Natural killer cell treated with Interleukin-12 subunit alpha and Interleukin-12 subunit beta and Interleukin-15 and Interleukin-18, amount 100 ng/mL, for 72 hours (primary cell): ENCODE measurements around the gene MFGE8. TPM values are rescaled to one million over a fixed set of nuclear protein-coding genes. Genes with fewer than 3 reads are reported as not detected.
A peak's percentile ranks its signal among the peaks of the same experiment; 100 is the strongest.

Experiments used
- ATAC-seq, 2 donors: fragments of 150-1000 bp; cut with Tn5 transposase in 1 of 2; sonication (Bioruptor Pico), chemical (Tn5 transposase) in 1 of 2; 2 replicates each; pipeline ENCODE4 v1.10.0; 2021
- DNase-seq: peaks from one replicate; pipeline ENCODE4 v3.0.0; 2022; ENCODE audit warnings: low spot score
- H3K27ac Mint-ChIP-seq, 2 donors: 1 replicate in 1 of 2; 2 replicates in 1 of 2; pipeline ENCODE4 v1.8.0; 2022; ENCODE audit warnings: mixed read lengths in 2 of 2, mild to moderate bottlenecking in 1 of 2, moderate library complexity in 1 of 2
- H3K27me3 Mint-ChIP-seq, 2 donors: 1 replicate in 1 of 2; 2 replicates in 1 of 2; pipeline ENCODE4 v1.8.0; 2022; ENCODE audit warnings: mixed read lengths in 2 of 2
- H3K36me3 Mint-ChIP-seq: one replicate; pipeline ENCODE4 v1.8.0; 2022; ENCODE audit warnings: mixed read lengths
- H3K4me1 Mint-ChIP-seq, 2 donors: 1 replicate in 1 of 2; 2 replicates in 1 of 2; pipeline ENCODE4 v1.8.0; 2022; ENCODE audit warnings: low read depth in 2 of 2, mixed read lengths in 2 of 2, mild to moderate bottlenecking in 1 of 2
- H3K4me3 Mint-ChIP-seq: one replicate; pipeline ENCODE4 v1.8.0; 2022; ENCODE audit warnings: mixed read lengths
- H3K9me3 Mint-ChIP-seq: 2 replicates; pipeline ENCODE4 v1.8.0; 2022; ENCODE audit warnings: mixed read lengths
- total RNA-seq, 2 donors: library from RNA; stranded (reverse); gene quantifications; one replicate each; pipeline ENCODE4 v1.2.3, GENCODE V29; 2022

The MFGE8 gene
- total RNA-seq, 2 donors from 2014 or later: 10.9 to 46.2 TPM

DNA sequence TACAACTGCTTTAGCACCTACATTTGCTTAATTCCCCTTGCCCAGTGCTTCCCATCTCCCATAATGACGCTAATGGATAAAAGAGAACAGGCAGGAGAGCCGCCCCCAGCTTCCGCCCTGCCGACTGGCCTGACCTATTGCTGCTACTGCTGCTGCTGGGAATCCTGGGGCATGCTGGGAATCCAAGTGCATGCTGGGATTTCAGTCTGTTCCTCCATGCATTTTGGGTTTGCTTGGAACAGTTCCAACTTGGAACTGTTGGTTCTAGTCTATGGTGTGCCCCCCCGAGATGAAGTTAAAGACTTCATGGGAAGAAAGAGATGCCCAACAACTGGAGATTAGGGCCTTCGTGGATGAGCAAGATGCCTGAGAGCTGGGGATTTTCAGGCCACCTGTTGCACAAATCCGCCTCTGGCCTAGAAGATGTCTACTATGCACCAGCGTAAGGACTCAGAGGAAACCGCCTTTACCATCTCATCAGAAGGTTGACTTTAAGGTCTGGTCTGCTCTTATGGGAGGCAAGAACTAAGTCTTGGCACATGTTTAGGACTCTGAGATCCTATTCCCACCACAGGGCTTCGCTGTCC is 46.8 kb downstream of the MFGE8 start:
- H3K36me3 Mint-ChIP-seq: no peaks in the 10 kb centered on the region
- peaks cover 0 to 3% of the 10 kb centered on the region in 2 donors for H3K4me1 Mint-ChIP-seq
- H3K27me3 Mint-ChIP-seq: peaks cover 5 to 10% of the 10 kb centered on the region in 2 donors
- peak; percentile 31 for DNase-seq
- no peaks in the 10 kb centered on the region for H3K9me3 Mint-ChIP-seq
- H3K4me3 Mint-ChIP-seq: no peak overlapping the region
- H3K27ac Mint-ChIP-seq: no peak overlapping the region
- no peak for ATAC-seq

DNA sequence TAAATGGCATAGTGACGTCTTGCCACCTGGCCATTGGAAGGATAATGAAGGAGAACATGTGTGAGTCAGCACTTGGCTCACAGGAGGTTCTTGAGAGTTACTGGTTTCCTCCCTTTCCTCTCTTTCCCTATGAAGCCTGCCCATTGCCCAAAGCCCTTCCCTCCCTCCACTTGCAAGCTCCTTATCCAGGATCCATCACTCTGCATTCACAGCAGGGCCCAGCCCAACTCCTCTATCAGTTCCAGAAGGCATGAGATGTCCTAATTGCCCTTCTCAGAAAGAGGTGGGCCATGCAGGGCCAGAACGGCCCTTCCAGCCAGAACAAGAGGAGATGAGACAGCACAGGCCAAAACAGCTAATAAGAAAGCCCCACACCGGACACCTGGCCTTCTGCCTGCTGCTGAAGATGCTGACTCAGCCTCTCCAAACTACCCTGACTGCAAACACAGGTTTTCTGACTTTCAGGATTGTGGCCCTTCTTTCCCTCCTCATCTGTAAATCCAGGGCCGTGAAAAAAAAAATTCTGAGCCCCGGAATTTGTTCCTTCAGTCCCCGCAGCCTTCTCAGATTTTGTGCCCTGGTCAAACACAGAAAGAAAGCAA is 47.6 kb downstream of the MFGE8 start:
- Mint-ChIP-seq H3K27ac (no peak overlapping the region), H3K4me3 (no peak overlapping the region), H3K36me3 (no peaks in the 10 kb centered on the region), H3K27me3 (peaks cover 5 to 10% of the 10 kb centered on the region in 2 donors), H3K4me1 (peaks cover 0 to 3% of the 10 kb centered on the region in 2 donors), H3K9me3 (no peaks in the 10 kb centered on the region)
- DNase-seq (no peak), ATAC-seq (no peak)

DNA sequence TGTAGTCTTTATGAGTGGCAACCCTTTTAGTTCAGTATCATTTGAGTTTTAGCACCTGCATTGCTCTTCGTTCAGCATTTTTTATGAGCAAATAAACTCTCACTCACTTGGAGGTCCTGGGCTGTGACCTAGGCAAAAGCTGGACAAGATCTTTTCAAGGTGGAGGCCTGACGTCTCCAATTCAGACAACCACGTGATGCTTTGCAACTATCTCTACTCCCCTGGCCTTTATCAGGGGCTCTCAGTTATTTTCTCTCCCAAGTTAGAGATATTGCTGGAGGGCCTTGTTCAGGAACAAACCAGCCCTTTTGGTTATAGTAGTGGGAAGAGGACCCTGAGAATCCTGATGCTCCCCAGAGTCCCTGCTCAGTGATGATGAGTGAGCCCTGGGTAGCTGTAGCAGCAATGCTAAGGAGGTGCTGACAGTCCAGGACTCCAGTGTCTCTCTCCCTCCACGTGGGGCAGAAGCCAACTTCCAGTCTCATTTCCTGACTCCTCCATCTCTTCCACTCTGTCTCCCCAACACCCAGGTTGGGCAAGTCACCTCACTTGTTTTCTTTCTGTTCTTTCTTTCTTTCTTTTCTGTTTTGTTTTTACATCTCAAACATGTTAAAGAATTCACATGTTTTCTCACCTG is 48.2 kb downstream of the MFGE8 start:
- H3K27me3 Mint-ChIP-seq: peaks cover 5 to 12% of the 10 kb centered on the region in 2 donors
- no peak overlapping the region for H3K4me3 Mint-ChIP-seq
- no peak for ATAC-seq
- no peaks in the 10 kb centered on the region for H3K9me3 Mint-ChIP-seq
- H3K4me1 Mint-ChIP-seq: peaks cover 0 to 3% of the 10 kb centered on the region in 2 donors
- DNase-seq: no peak
- no peak overlapping the region for H3K27ac Mint-ChIP-seq
- H3K36me3 Mint-ChIP-seq: no peaks in the 10 kb centered on the region

DNA sequence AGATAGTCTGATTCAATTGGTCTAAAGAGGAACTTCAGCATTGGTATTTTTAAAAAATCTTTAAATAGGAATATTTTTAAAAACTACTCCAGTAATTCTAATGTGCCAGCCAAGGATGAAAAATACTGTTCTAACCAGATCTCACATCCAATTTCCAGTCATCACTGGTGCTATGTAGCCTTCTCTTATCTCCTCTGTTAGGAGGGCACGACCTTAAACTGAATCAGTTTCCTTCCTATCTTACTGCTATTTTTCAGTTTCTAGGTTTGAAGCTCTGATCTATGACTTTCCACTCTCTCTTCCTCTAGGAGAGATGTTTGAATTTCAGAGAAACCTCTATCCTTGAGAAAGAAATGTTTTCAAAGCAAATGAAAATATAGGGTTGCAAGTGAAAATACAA is 49.8 kb downstream of the MFGE8 start:
- Mint-ChIP-seq H3K9me3 (no peaks in the 10 kb centered on the region), H3K27me3 (peaks cover 5 to 13% of the 10 kb centered on the region in 2 donors), H3K36me3 (no peaks in the 10 kb centered on the region), H3K27ac (no peak overlapping the region), H3K4me1 (no peaks in the 10 kb centered on the region), H3K4me3 (no peak overlapping the region)
- ATAC-seq (no peak), DNase-seq (no peak)

DNA sequence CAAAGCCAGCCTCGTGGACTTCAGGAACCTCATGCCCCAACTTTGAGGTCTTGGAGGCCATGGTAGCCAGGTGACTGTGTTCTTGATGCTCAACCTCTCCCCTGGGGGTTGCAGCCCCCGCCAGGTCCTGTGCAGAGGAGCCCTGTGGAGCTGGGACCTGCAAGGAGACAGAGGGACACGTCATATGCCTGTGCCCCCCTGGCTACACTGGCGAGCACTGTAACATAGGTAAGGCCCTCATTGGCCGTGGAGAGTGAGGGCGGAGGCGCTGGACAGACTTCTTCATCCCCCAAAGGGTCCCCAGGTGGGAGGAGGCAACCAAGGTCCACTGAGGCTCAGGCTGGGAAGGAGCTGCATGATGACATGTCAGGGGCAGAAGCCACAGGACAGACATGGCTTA is 53.0 kb downstream of the MFGE8 start:
- peak; percentile 23 for DNase-seq
- ATAC-seq: no peak
- H3K36me3 Mint-ChIP-seq: no peaks in the 10 kb centered on the region
- peaks cover 0 to 6% of the 10 kb centered on the region in 2 donors for H3K27me3 Mint-ChIP-seq
- no peaks in the 10 kb centered on the region for H3K9me3 Mint-ChIP-seq
- no peak overlapping the region for H3K27ac Mint-ChIP-seq
- H3K4me1 Mint-ChIP-seq: no peaks in the 10 kb centered on the region
- no peak overlapping the region for H3K4me3 Mint-ChIP-seq

DNA sequence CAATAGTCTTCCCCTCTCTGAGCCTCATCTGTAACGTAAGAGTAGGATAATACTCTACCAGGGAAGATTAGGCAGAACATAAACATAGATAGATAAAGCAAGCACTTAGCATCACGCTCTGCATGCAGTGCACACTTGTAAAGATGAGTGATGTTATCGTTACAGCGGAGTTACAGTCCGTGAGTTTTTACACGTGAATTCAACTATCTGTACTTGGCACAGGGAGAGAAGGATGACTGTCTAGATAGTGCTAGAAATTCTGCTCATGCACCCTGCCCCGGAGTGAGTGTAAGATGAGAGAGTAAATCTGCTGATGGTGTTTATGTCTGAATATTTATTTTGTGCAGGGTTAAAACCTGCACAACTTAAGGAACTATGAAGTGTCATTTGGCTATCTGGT is 53.6 kb downstream of the MFGE8 start:
- ATAC-seq: no peak
- Mint-ChIP-seq H3K36me3 (peaks cover 3% of the 10 kb centered on the region), H3K27ac (no peak overlapping the region), H3K4me3 (no peak overlapping the region), H3K9me3 (peaks cover 1% of the 10 kb centered on the region), H3K27me3 (peaks cover 3 to 7% of the 10 kb centered on the region in 2 donors), H3K4me1 (no peaks in the 10 kb centered on the region)
- DNase-seq: peak; percentile 13

DNA sequence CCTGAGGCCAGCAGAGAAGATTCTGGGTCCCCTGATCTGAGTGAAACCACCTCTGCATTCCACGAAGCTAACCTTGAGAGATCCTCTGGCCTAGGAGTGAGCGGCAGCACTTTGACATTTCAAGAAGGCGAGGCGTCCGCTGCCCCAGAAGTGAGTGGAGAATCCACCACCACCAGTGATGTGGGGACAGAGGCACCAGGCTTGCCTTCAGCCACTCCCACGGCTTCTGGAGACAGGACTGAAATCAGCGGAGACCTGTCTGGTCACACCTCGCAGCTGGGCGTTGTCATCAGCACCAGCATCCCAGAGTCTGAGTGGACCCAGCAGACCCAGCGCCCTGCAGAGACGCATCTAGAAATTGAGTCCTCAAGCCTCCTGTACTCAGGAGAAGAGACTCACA is 54.2 kb downstream of the MFGE8 start:
- no peaks in the 10 kb centered on the region for H3K4me1 Mint-ChIP-seq
- H3K36me3 Mint-ChIP-seq: peaks cover 6% of the 10 kb centered on the region
- no peak overlapping the region for H3K27ac Mint-ChIP-seq
- ATAC-seq (no peak), DNase-seq (peak; percentile 34)
- no peak overlapping the region for H3K4me3 Mint-ChIP-seq
- peaks cover 7 to 9% of the 10 kb centered on the region in 2 donors for H3K27me3 Mint-ChIP-seq
- peaks cover 4% of the 10 kb centered on the region for H3K9me3 Mint-ChIP-seq

DNA sequence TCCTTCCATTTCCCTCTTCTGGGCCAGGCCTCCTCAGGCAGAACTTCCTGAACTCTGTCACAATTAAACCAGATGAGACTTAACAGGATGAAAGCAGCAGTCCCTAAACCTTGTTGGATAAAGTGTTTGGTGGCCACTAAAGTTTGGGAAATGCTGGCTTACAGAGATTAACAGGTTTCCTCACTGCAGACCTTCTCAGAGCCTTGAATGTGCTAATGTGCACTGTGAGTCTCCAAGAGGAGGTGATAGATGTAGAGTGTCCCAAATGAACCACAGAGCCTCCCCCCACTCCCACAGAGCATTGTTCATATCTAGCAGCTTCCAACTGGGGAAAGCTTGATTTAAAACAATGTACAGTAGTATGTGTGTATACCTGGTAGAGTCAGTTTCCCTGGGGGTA is 60.7 kb downstream of the MFGE8 start:
- H3K27ac Mint-ChIP-seq: no peak overlapping the region
- H3K4me3 Mint-ChIP-seq: no peak overlapping the region
- H3K4me1 Mint-ChIP-seq: no peaks in the 10 kb centered on the region
- peaks cover 14 to 16% of the 10 kb centered on the region in 2 donors for H3K27me3 Mint-ChIP-seq
- peak; percentile 25 for DNase-seq
- ATAC-seq: no peak
- peaks cover 6% of the 10 kb centered on the region for H3K36me3 Mint-ChIP-seq
- H3K9me3 Mint-ChIP-seq: peaks cover 4% of the 10 kb centered on the region

DNA sequence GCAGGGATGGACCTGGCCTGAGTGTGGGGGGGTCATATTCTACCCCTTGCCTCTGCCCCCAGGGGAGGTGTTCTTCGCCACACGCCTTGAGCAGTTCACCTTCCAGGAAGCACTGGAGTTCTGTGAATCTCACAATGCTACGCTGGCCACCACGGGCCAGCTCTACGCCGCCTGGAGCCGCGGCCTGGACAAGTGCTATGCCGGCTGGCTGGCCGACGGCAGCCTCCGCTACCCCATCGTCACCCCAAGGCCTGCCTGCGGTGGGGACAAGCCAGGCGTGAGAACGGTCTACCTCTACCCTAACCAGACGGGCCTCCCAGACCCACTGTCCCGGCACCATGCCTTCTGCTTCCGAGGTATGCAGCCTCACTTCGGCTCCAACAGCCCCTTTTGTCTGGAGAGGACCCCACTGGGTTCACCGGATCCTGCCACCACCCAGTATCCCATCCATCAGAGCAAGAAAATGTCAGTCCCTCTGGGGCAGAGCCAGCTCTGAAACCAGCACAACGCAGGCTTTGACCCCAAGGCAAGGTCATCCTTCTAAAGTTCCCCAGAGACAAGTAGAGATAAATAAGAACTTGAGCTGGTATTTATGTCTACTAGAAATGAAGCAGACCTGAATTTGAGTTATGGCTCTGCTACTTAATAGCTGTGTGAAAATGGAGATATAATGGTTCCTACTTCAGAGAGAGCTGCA is 63.7 kb downstream of the MFGE8 start:
- peaks cover 10 to 16% of the 10 kb centered on the region in 2 donors for H3K27me3 Mint-ChIP-seq
- H3K4me3 Mint-ChIP-seq: no peak overlapping the region
- peaks cover 3% of the 10 kb centered on the region for H3K36me3 Mint-ChIP-seq
- peaks cover 2% of the 10 kb centered on the region for H3K9me3 Mint-ChIP-seq
- DNase-seq: peak; percentile 23
- peaks cover 0 to 6% of the 10 kb centered on the region in 2 donors for H3K4me1 Mint-ChIP-seq
- H3K27ac Mint-ChIP-seq: no peak overlapping the region
- ATAC-seq: no peak

Other genes starting within 250 kb of the MFGE8 start
- gene ACAN, start 109.9 kb downstream of the MFGE8 start, total RNA-seq: under 1 TPM in 1 of 2 donors, not detected in 1; 0.05 TPM
- gene HAPLN3, start 17.8 kb downstream of the MFGE8 start, total RNA-seq: 100 to 1,000 TPM; 138 to 203 TPM
- 100 to 1,000 TPM; 130 to 214 TPM for gene ABHD2, start 175.1 kb upstream of the MFGE8 start, total RNA-seq